GM23248 (cell line): ENCODE data around the gene PACS1.

Source experiments
- EZH2 ChIP-seq: fragments of 200-600 bp; sonication (generic); IDR thresholded peaks from 2 replicates; pipeline ENCODE4 v1.6.1; 2018; ENCODE audit warnings: antibody characterized with exemption, mild to moderate bottlenecking; ENCODE audit not compliant: insufficient read depth, poor library complexity, severe bottlenecking
- EZH2phosphoT487 ChIP-seq: fragments of 200-600 bp; sonication (generic); IDR thresholded peaks from 2 replicates; pipeline ENCODE4 v1.6.1; 2018; ENCODE audit warnings: antibody characterized with exemption, moderate library complexity, mild to moderate bottlenecking, low read depth; ENCODE audit not compliant: insufficient read depth

DNA sequence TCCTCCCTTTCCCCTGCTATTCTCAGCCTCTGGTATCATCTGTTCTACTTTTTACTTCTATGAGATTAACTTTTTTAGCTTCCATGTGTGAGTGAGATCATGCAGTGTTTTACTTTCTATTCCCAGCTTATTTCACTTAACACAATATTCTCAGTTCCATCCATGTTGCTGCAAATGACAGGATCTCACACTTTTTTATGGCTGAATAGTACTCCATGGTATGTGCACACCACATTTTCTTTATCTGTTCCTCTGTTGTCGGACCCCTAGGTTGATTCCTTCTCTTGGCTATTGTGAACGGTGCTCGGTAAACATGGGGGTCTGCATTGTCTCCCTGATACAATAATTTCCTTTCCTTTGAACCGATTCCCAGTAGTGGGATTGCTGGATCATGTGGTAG lies 117.4 kb downstream of the PACS1 start:
- TF ChIP-seq EZH2 (no peak), EZH2phosphoT487 (no peak)
